Panc1 (cell line): ENCODE results near the gene KLHDC3. TPM values are rescaled to one million over a fixed set of nuclear protein-coding genes. Genes with fewer than 3 reads are reported as not detected.

Experiments
- ATAC-seq: fragments of 200-7000 bp; cut with Tn5 transposase; 2 replicates; pipeline ENCODE4 v1.9.1; 2020; ENCODE audit warnings: mild to moderate bottlenecking, moderate library complexity
- BruUV-seq: library from RNA; stranded (reverse); fragments of 400-500 nt; replicated peaks from 2 replicates; lab custom pipeline; 2021; lab: Mats Ljungman, UMichigan
- CTCF ChIA-PET: fragments of 300-600 bp; sonication (Branson Sonifier 250); formaldehyde crosslinking; loops from one replicate; lab custom pipeline; 2022; ENCODE audit warnings: antibody characterized with exemption; lab: Charles Lee
- POLR2A ChIA-PET: fragments of 300-600 bp; sonication (Branson Sonifier 250); formaldehyde crosslinking; loops from one replicate; lab custom pipeline; 2022; ENCODE audit warnings: antibody characterized with exemption; lab: Charles Lee
- DNase-seq: peaks from one replicate; pipeline ENCODE4 v3.0.0-alpha.2; 2010; ENCODE audit warnings: low read depth, low spot score
- H3K27ac ChIP-seq: 2 replicates; pipeline ENCODE4 v1.5.1; 2011; ENCODE audit warnings: mild to moderate bottlenecking, low read length, inconsistent platforms
- H3K27me3 ChIP-seq: fragments of 200-500 bp; sonication (Bioruptor generic); 2 replicates; pipeline ENCODE4 v1.6.0; 2014; ENCODE audit warnings: low read length, inconsistent platforms; ENCODE audit not compliant: control insufficient read depth, insufficient read depth
- H3K36me3 ChIP-seq: fragments of 200-500 bp; sonication (Bioruptor generic); 2 replicates; pipeline ENCODE4 v1.5.1; 2014; ENCODE audit warnings: inconsistent platforms, mild to moderate bottlenecking, low read length, moderate library complexity; ENCODE audit not compliant: control insufficient read depth, insufficient read depth
- H3K4me1 ChIP-seq: 2 replicates; pipeline ENCODE4 v1.5.1; 2011; ENCODE audit warnings: inconsistent platforms, mild to moderate bottlenecking, low read length, moderate library complexity; ENCODE audit not compliant: control insufficient read depth, insufficient read depth
- H3K4me3 ChIP-seq, 2 experiments: 2 replicates each; pipeline ENCODE4 v1.5.1; 2011 to 2012; ENCODE audit warnings: low read depth in 2 of 2, low read length in 2 of 2, mild to moderate bottlenecking in 2 of 2, inconsistent platforms in 1 of 2, moderate library complexity in 1 of 2
- H3K9me3 ChIP-seq: fragments of 200-500 bp; sonication (Bioruptor generic); 2 replicates; pipeline ENCODE4 v1.5.1; 2014; ENCODE audit warnings: low read depth, mild to moderate bottlenecking, inconsistent platforms, low read length, moderate library complexity; ENCODE audit not compliant: control insufficient read depth, insufficient read depth
- POLR2AphosphoS5 ChIP-seq: IDR thresholded peaks from 2 replicates; pipeline ENCODE4 v1.6.1; 2012; ENCODE audit warnings: mild to moderate bottlenecking, low read depth, low read length, moderate library complexity
- REST ChIP-seq, 2 experiments: IDR thresholded peaks; 2 replicates each; pipeline ENCODE4 v1.6.1; 2011 to 2012; ENCODE audit warnings: low read depth in 2 of 2, control low read depth in 1 of 2, low read length in 1 of 2, mild to moderate bottlenecking in 1 of 2, moderate library complexity in 1 of 2; ENCODE audit not compliant: insufficient read depth in 1 of 2
- SIN3A ChIP-seq: IDR thresholded peaks from 2 replicates; pipeline ENCODE4 v1.6.1; 2012; ENCODE audit warnings: low read depth, mild to moderate bottlenecking, low read length, moderate library complexity, borderline replicate concordance; ENCODE audit not compliant: insufficient read depth
- TCF7L2 ChIP-seq: IDR thresholded peaks from 2 replicates; pipeline ENCODE4 v1.6.1; 2011; ENCODE audit warnings: mild to moderate bottlenecking, low read depth, low read length, inconsistent platforms
- in situ Hi-C: cut with HindIII; loops from 2 replicates; pipeline ENCODE4 v1.10.0; 2016; ENCODE audit warnings: low sequenced_read_pairs, low pct_unique_long_range_greater_than_20kb
- intact Hi-C: fragments of 100-400 bp; cut with micrococcal nuclease; formaldehyde crosslinking; loops from one replicate; pipeline ENCODE4 v1.10.0; 2022; ENCODE audit not compliant: unreplicated experiment
- total RNA-seq: library from RNA; stranded (reverse); gene quantifications from one replicate; pipeline ENCODE4 v1.2.1, GENCODE V29; 2021; ENCODE audit not compliant: unreplicated experiment
- TF ChIP-seq, protein P1 (sequence below): fragments of 450-650 bp; IDR thresholded peaks from 2 replicates; pipeline ENCODE4 v1.5.1; 2017; ENCODE audit warnings: mild to moderate bottlenecking

KLHDC3 gene
- total RNA-seq, 1 experiment from 2014 or later: 60.9 TPM

GRCh38 chr6:43045371-43045930 lies 31.4 kb downstream of the KLHDC3 start:
- no peaks in the 10 kb centered on the region for H3K27me3 ChIP-seq
- DNase-seq (no peak), ATAC-seq (no peak)
- H3K9me3 ChIP-seq: no peaks in the 10 kb centered on the region
- H3K27ac ChIP-seq: no peak overlapping the region
- intact Hi-C loops: no loop called here
- ChIA-PET POLR2A (no interaction called here), CTCF (no interaction called here)
- in situ Hi-C loops: no loop called here
- H3K4me1 ChIP-seq: no peaks in the 10 kb centered on the region
- no TSS peak for BruUV-seq
- TF ChIP-seq SIN3A: no peak
- no peak overlapping the region for H3K4me3 ChIP-seq
- H3K36me3 ChIP-seq: no peaks in the 10 kb centered on the region; the same call in 1 of the 2 replicates

DNA sequence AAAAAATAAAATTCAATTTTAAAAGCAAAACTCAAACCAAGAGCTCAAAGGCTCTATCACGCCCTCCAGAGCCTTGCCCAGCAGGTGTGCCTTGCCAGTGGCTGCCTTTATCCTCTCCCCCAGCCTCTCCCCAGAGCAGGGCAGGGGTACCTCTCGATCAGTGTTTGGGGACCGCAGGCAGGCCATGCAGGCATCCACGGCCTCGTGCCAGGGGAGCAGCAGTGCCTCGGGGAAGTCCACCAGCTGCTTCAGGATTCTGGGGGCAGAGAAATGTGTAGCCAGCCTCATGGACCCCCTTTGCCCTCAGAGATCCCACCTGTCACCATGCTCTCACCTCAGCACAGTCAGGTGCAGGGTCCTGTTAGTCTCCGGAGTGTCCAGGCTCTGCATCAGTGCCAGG lies 33.9 kb downstream of the KLHDC3 start:
- H3K27ac ChIP-seq: no peak overlapping the region
- no peak for ATAC-seq
- peaks cover 16% of the 10 kb centered on the region for H3K4me1 ChIP-seq
- no peaks in the 10 kb centered on the region for H3K27me3 ChIP-seq
- TF ChIP-seq POLR2AphosphoS5 (no peak), SIN3A (no peak), REST (IDR thresholded peaks at IDR 0.05; ENCODE audit: insufficient read depth in 1 of 2, low read depth in 2 of 2, low read length in 1 of 2) (no peak), TCF7L2 (no peak)
- TF ChIP-seq, protein P1, sequence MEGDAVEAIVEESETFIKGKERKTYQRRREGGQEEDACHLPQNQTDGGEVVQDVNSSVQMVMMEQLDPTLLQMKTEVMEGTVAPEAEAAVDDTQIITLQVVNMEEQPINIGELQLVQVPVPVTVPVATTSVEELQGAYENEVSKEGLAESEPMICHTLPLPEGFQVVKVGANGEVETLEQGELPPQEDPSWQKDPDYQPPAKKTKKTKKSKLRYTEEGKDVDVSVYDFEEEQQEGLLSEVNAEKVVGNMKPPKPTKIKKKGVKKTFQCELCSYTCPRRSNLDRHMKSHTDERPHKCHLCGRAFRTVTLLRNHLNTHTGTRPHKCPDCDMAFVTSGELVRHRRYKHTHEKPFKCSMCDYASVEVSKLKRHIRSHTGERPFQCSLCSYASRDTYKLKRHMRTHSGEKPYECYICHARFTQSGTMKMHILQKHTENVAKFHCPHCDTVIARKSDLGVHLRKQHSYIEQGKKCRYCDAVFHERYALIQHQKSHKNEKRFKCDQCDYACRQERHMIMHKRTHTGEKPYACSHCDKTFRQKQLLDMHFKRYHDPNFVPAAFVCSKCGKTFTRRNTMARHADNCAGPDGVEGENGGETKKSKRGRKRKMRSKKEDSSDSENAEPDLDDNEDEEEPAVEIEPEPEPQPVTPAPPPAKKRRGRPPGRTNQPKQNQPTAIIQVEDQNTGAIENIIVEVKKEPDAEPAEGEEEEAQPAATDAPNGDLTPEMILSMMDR: no peak
- intact Hi-C loops (no loop called here), in situ Hi-C loops (no loop called here)
- CTCF ChIA-PET: interaction anchor here (0.6 kb wide), 1 partner anchor 22 kb away, joined by 3 read pairs; no protein-coding TSS in a partner anchor
- no peaks in the 10 kb centered on the region; the same call in 1 of the 2 replicates for H3K36me3 ChIP-seq
- POLR2A ChIA-PET: no interaction called here
- H3K4me3 ChIP-seq: no peak overlapping the region
- DNase-seq: no peak
- no peaks in the 10 kb centered on the region for H3K9me3 ChIP-seq
- BruUV-seq: no TSS peak

DNA sequence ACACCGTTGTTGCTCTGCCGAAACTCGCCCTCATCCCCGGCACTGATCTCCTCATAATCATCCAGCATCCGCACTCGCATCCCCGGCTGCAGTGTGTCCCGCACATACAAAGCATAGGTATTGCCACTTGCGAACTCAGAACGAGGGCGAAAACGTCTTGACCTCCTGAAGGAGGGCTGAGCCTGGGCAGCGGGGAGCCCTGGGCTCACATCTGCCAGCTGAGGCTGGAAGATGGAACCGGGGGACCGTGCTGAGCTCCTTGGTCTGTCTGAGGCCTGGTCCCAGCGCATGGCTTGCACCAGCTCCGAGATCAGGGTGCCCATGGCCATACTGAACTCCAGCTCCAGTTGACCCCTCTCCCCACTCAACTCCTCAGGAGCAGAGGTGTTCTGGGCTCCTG lies 36.9 kb downstream of the KLHDC3 start:
- Histone ChIP-seq H3K4me3 (no peak overlapping the region), H3K36me3 (no peaks in the 10 kb centered on the region; the same call in 1 of the 2 replicates), H3K27ac (no peak overlapping the region), H3K27me3 (no peaks in the 10 kb centered on the region), H3K4me1 (peaks cover 17% of the 10 kb centered on the region), H3K9me3 (no peaks in the 10 kb centered on the region)
- no peak for ATAC-seq
- POLR2A ChIA-PET: interaction anchor here (0.5 kb wide), 1 partner anchor 46 kb away, joined by 6 read pairs; no protein-coding TSS in a partner anchor
- DNase-seq: no peak
- CTCF ChIA-PET: no interaction called here
- TF ChIP-seq REST (IDR thresholded peaks at IDR 0.05; ENCODE audit: insufficient read depth in 1 of 2, low read depth in 2 of 2, low read length in 1 of 2) (no peak), SIN3A (no peak), POLR2AphosphoS5 (no peak), TCF7L2 (no peak)
- TF ChIP-seq, protein P1: no peak
- intact Hi-C loops: no loop called here
- BruUV-seq: no TSS peak
- in situ Hi-C loops: no loop called here
